GM12878 (cell line): ENCODE measurements around the gene RSPH4A. TPM values are rescaled to one million over a fixed set of nuclear protein-coding genes. Genes with fewer than 3 reads are reported as not detected.

ENCODE experiments used
- ATAC-seq: fragments of 200-7000 bp; cut with Tn5 transposase; 3 replicates; pipeline ENCODE4 v1.9.1; 2020; ENCODE audit warnings: mild to moderate bottlenecking, moderate library complexity
- BruUV-seq: library from RNA; stranded (reverse); fragments of 400-500 nt; replicated peaks from 2 replicates; lab custom pipeline; 2021; lab: Mats Ljungman, UMichigan
- CTCF ChIA-PET: fragments of 300-600 bp; sonication (Branson Sonifier 250); formaldehyde crosslinking; extraction: SDS; loops from one replicate; lab custom pipeline; 2021; ENCODE audit warnings: inconsistent platforms; lab: Yijun Ruan, JAX
- POLR2A ChIA-PET: fragments of 350-600 bp; formaldehyde crosslinking; extraction: SDS; loops from one replicate; lab custom pipeline; 2021; ENCODE audit warnings: inconsistent platforms; lab: Charles Lee
- RAD21 ChIA-PET: fragments of 300-600 bp; sonication (Branson Sonifier 250); formaldehyde crosslinking; loops from one replicate; lab custom pipeline; 2023; ENCODE audit warnings: antibody characterized with exemption; ENCODE audit not compliant: unreplicated experiment; lab: Charles Lee
- SMC1A ChIA-PET: fragments of 300-600 bp; sonication (Branson Sonifier 250); formaldehyde crosslinking; loops from one replicate; lab custom pipeline; 2023; ENCODE audit not compliant: unreplicated experiment, uncharacterized antibody; lab: Charles Lee
- DNase-seq: peaks from one replicate; pipeline ENCODE4 v3.0.0-alpha.2; 2011; ENCODE audit warnings: low read depth, low spot score
- FAIRE-seq: peaks from 3 replicates; lab custom pipeline; 2011; peaks lifted over from hg19 to GRCh38; lab: Jason Lieb, UNC
- H2AFZ ChIP-seq: 2 replicates; pipeline ENCODE4 v1.6.0; 2011; ENCODE audit warnings: low read depth, low read length, control low read depth; ENCODE audit not compliant: control insufficient read depth
- H3K27ac ChIP-seq: 2 replicates; pipeline ENCODE4 v1.5.1; 2011; ENCODE audit warnings: control low read depth; ENCODE audit not compliant: control insufficient read depth, insufficient read depth
- H3K27me3 ChIP-seq, 2 experiments: replicated peaks in 1 of 2; 2 replicates each; pipeline versions ENCODE4 v1.6.0 to v1.6.1; 2011; ENCODE audit warnings: low read length in 1 of 2; ENCODE audit not compliant: control insufficient read depth in 2 of 2, insufficient read depth in 2 of 2
- H3K36me3 ChIP-seq, 2 experiments: 2 replicates each; pipeline ENCODE4 v1.5.1; 2011; ENCODE audit warnings: low read length in 1 of 2; ENCODE audit not compliant: control insufficient read depth in 2 of 2, insufficient read depth in 2 of 2
- H3K4me1 ChIP-seq: 2 replicates; pipeline ENCODE4 v1.6.1; 2011; ENCODE audit warnings: mild to moderate bottlenecking, low read length, moderate library complexity, mixed read lengths; ENCODE audit not compliant: control insufficient read depth, insufficient read depth
- H3K4me2 ChIP-seq: 2 replicates; pipeline ENCODE4 v1.6.0; 2011; ENCODE audit warnings: control low read depth; ENCODE audit not compliant: control insufficient read depth, insufficient read depth
- H3K4me3 ChIP-seq: fragments of 200-600 bp; sonication (generic); 2 replicates; pipeline ENCODE4 v1.5.1; 2016
- H3K79me2 ChIP-seq: 2 replicates; pipeline ENCODE4 v1.6.0; 2011; ENCODE audit warnings: low read length; ENCODE audit not compliant: control insufficient read depth, insufficient read depth
- H3K9ac ChIP-seq: 2 replicates; pipeline ENCODE4 v1.8.0; 2011; ENCODE audit warnings: low read length, control low read depth, mixed read lengths; ENCODE audit not compliant: control insufficient read depth, insufficient read depth
- H3K9me3 ChIP-seq: replicated peaks from 3 replicates; pipeline ENCODE4 v1.5.1; 2011; ENCODE audit warnings: mild to moderate bottlenecking, low read length; ENCODE audit not compliant: control insufficient read depth, insufficient read depth
- H4K20me1 ChIP-seq: 2 replicates; pipeline ENCODE4 v1.6.0; 2011; ENCODE audit not compliant: control insufficient read depth, insufficient read depth
- EZH2 ChIP-seq: IDR thresholded peaks from 2 replicates; pipeline ENCODE4 v1.6.1; 2012; ENCODE audit warnings: low read depth, mild to moderate bottlenecking, control low read depth, inconsistent platforms, low read length, borderline replicate concordance; ENCODE audit not compliant: control insufficient read depth
- FOXK2 ChIP-seq: fragments of 450-650 bp; IDR thresholded peaks from 2 replicates; pipeline ENCODE4 v1.6.1; 2017; ENCODE audit warnings: mild to moderate bottlenecking, moderate library complexity
- FOXM1 ChIP-seq: IDR thresholded peaks from 2 replicates; pipeline ENCODE4 v1.6.1; 2012; ENCODE audit warnings: low read depth, mild to moderate bottlenecking, inconsistent platforms, low read length, moderate library complexity
- HCFC1 ChIP-seq: fragments of 150-350 bp; IDR thresholded peaks from 2 replicates; pipeline ENCODE4 v1.6.1; 2014; ENCODE audit warnings: low read length
- HDGF ChIP-seq: fragments of 450-650 bp; IDR thresholded peaks from 2 replicates; pipeline ENCODE4 v1.6.1; 2016; ENCODE audit warnings: antibody characterized with exemption
- IKZF2 ChIP-seq, 2 experiments: fragments of 450-650 bp; IDR thresholded peaks; 2 replicates each; pipeline ENCODE4 v1.6.1; 2017; ENCODE audit warnings: mild to moderate bottlenecking in 2 of 2, moderate library complexity in 2 of 2
- IRF4 ChIP-seq: IDR thresholded peaks from 2 replicates; pipeline ENCODE4 v1.6.1; 2011; ENCODE audit warnings: low read depth, low read length
- KAT2A ChIP-seq: conservative IDR thresholded peaks from 2 replicates; pipeline ENCODE4 v1.6.1; 2011; ENCODE audit warnings: low read depth, low read length; ENCODE audit not compliant: control insufficient read depth
- RFX5 ChIP-seq: IDR thresholded peaks from 2 replicates; pipeline ENCODE4 v1.6.1; 2011; ENCODE audit warnings: low read depth, low read length, improper control_type of control experiment
- SMAD1 ChIP-seq: fragments of 450-650 bp; IDR thresholded peaks from 2 replicates; pipeline ENCODE4 v1.6.1; 2018; ENCODE audit warnings: mild to moderate bottlenecking, low read depth; ENCODE audit not compliant: partially characterized antibody
- STAT1 ChIP-seq: fragments of 450-650 bp; conservative IDR thresholded peaks from 2 replicates; pipeline ENCODE4 v1.6.1; 2014; ENCODE audit warnings: antibody characterized with exemption, mild to moderate bottlenecking
- WGBS: methylation state at CpG from one replicate; pipeline ENCODE4 v1.1.6; 2016; ENCODE audit warnings: low lambda C conversion rate; ENCODE audit not compliant: insufficient replicate concordance, insufficient coverage; ENCODE audit errors: missing lambda C conversion rate; 5-methylcytosine and 5-hydroxymethylcytosine counted together
- in situ Hi-C: fragments of 300-500 bp; cut with MboI; formaldehyde crosslinking; loops from 9 replicates; pipeline ENCODE4 v1.14.3; 2018; ENCODE audit warnings: mixed read lengths
- intact Hi-C: fragments of 100-400 bp; cut with micrococcal nuclease; formaldehyde crosslinking; loops from one replicate; pipeline ENCODE4 v1.14.2; 2022; ENCODE audit not compliant: unreplicated experiment
- polyA plus RNA-seq, 11 experiments: library from polyadenylated mRNA; depleted of rRNA in 4 of 11; unstranded in 6 of 11; stranded (reverse) in 5 of 11; fragments of >200 nt; fragmentation: Nextera tagmentation in 4 of 11; fragmentation: Illumina TruSeq in 1 of 11; extraction: Ambion mirVana in 4 of 11; extraction: Trizol in 1 of 11; gene quantifications; 1 replicate in 1 of 11; 2 replicates in 10 of 11; pipeline versions ENCODE4 v1.2.1 to v1.2.3, GENCODE V29; 2011 to 2016; ENCODE audit warnings: inconsistent platforms in 2 of 11, missing spikeins in 2 of 11, low read depth in 1 of 11
- total RNA-seq, 4 experiments: library from RNA; depleted of rRNA in 3 of 4; stranded (reverse); fragments of >200 nt in 3 of 4; fragmentation: Illumina TruSeq in 1 of 4; extraction: Trizol in 1 of 4; gene quantifications; 2 replicates each; pipeline versions ENCODE4 v1.2.1 to v1.2.3, GENCODE V29; 2013 to 2021
- TF ChIP-seq, protein P1 (sequence below): fragments of 450-650 bp; IDR thresholded peaks from 2 replicates; pipeline ENCODE4 v1.6.1; 2016; ENCODE audit warnings: mild to moderate bottlenecking
- TF ChIP-seq, protein P2 (sequence below): fragments of 450-650 bp; IDR thresholded peaks from 2 replicates; pipeline ENCODE4 v1.6.1; 2016; ENCODE audit warnings: mild to moderate bottlenecking

The RSPH4A gene
- total and polyA plus RNA-seq, 10 of the 15 experiments (the other 5 are each of a cell fraction or from before 2014, with no cell fraction given): 0.07 to 0.28 (median 0.21) TPM; not detected in 1

DNA sequence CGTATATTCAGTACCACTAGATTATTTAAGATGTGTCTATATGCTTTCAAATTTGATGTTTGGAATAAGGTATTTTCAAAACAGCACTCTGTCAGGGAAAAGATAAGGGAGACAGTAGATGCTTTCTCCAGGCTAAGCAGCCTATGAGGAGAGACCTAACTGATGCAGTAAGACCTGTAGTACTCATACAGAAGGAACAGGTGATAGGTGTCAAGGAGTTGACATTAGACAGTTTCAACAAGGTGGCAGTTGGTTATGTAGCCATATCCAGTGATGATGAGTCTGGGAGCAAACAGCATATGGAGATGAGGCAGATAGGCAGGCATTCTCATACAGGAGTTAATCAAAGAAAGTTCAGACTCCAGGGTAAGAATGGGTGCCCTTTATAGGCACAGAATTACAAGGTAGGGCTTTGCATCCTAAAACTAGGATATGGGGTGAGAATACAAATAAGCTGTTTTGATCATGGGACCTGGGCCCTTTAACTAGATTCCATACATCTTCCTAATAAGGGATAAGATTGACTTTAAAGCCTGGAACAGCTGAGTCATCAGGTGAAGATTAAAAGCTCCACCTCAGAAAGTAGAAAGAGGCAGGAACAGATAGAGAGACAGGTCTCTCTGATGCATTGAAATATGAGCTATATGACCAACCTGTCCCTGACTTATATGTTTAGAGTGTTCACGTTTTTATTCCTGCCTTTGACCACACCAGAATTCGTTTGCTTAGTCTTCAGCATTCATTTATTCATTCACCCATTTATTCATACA, 7.9 kb downstream of the RSPH4A start:
- Histone ChIP-seq H3K9ac (no peak overlapping the region), H3K27ac (no peak overlapping the region), H3K4me2 (no peak overlapping the region), H3K4me1 (no peaks in the 10 kb centered on the region), H4K20me1 (no peaks in the 10 kb centered on the region), H3K27me3 (no peaks in the 10 kb centered on the region), H3K4me3 (no peak overlapping the region), H2AFZ (no peak overlapping the region), H3K9me3 (no peaks in the 10 kb centered on the region), H3K36me3 (no peaks in the 10 kb centered on the region), H3K79me2 (no peaks in the 10 kb centered on the region)
- no peak for FAIRE-seq
- no peak for ATAC-seq
- in situ Hi-C loops: no loop called here
- no TSS peak for BruUV-seq
- no peak for DNase-seq
- CTCF ChIA-PET: interaction anchor here (0.5 to 1.4 kb wide), 5 partner anchors 10 to 1178 kb away, joined by 3 to 5 read pairs (median 3); no protein-coding TSS in a partner anchor
- TF ChIP-seq FOXM1 (no peak), FOXK2 (no peak), IRF4 (no peak), HCFC1 (no peak), KAT2A (no peak), IKZF2 (IDR thresholded peaks at IDR 0.05) (no peak), STAT1 (no peak), SMAD1 (no peak), EZH2 (no peak), HDGF (no peak), RFX5 (no peak)
- TF ChIP-seq, protein P1, sequence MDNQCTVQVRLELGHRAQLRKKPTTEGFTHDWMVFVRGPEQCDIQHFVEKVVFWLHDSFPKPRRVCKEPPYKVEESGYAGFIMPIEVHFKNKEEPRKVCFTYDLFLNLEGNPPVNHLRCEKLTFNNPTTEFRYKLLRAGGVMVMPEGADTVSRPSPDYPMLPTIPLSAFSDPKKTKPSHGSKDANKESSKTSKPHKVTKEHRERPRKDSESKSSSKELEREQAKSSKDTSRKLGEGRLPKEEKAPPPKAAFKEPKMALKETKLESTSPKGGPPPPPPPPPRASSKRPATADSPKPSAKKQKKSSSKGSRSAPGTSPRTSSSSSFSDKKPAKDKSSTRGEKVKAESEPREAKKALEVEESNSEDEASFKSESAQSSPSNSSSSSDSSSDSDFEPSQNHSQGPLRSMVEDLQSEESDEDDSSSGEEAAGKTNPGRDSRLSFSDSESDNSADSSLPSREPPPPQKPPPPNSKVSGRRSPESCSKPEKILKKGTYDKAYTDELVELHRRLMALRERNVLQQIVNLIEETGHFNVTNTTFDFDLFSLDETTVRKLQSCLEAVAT: no peak
- TF ChIP-seq, protein P2, sequence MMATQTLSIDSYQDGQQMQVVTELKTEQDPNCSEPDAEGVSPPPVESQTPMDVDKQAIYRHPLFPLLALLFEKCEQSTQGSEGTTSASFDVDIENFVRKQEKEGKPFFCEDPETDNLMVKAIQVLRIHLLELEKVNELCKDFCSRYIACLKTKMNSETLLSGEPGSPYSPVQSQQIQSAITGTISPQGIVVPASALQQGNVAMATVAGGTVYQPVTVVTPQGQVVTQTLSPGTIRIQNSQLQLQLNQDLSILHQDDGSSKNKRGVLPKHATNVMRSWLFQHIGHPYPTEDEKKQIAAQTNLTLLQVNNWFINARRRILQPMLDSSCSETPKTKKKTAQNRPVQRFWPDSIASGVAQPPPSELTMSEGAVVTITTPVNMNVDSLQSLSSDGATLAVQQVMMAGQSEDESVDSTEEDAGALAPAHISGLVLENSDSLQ: no peak
- WGBS: 4% methylated on average over 3 of the region's 3 CpGs
- RAD21 ChIA-PET: no interaction called here
- intact Hi-C loops: no loop called here
- POLR2A ChIA-PET: no interaction called here
- SMC1A ChIA-PET: interaction anchor here (0.6 to 1.5 kb wide), 4 partner anchors 9 to 82 kb away, joined by 3 to 5 read pairs (median 3); no protein-coding TSS in a partner anchor
